ENCODE results near the gene CHPF2. TPM values are rescaled to one million over a fixed set of nuclear protein-coding genes. Genes with fewer than 3 reads are reported as not detected.

CHPF2 gene
- total and polyA plus RNA-seq, 11 donors: 11.4 to 31.9 (median 18.3) TPM

- DNase-seq (no peak), ATAC-seq (no peak)
- H3K4me1 ChIP-seq: peaks cover 3 to 45% (median 32%) of the 10 kb centered on the region in 12 donors
- H3K27ac ChIP-seq: peak overlapping the region in 11 of 12 donors; percentile 69 to 87 (median 81)
- H3K4me3 ChIP-seq: peak overlapping the region in 11 of 12 donors; percentile 52 to 99 (median 89)
- H3K27me3 ChIP-seq: no peaks in the 10 kb centered on the region
- intact Hi-C loops (cut with DNase I): loop anchor here in 1 of 10 donors (10.0 kb wide), 1 partner anchor 173 kb away; the partner anchor contains the start of genes CDK5 and SLC4A2
- H3K9me3 ChIP-seq: no peaks in the 10 kb centered on the region
- TF ChIP-seq CTCF (IDR thresholded peaks at IDR 0.05) (no peak), POLR2A (IDR thresholded peaks at IDR 0.05) (no peak)
- peaks cover 0 to 24% (median 18%) of the 10 kb centered on the region in 9 donors for H3K36me3 ChIP-seq
- WGBS, 4 donors: 70 to 73% (median 73%) methylated on average over 10 of the region's 10 CpGs
Observed at GRCh38 chr7:151228024-151228866, 4.0 kb upstream of the CHPF2 start.

GRCh38 chr7:151229249-151229648 lies 3.0 kb upstream of the CHPF2 start:
- 90 to 93% (median 92%) methylated on average over 10 of the region's 10 CpGs for WGBS, 4 donors
- intact Hi-C loops (cut with DNase I): loop anchor here in 1 of 10 donors (10.0 kb wide), 1 partner anchor 174 kb away; the partner anchor contains the start of genes CDK5 and SLC4A2
- Histone ChIP-seq H3K4me3 (no peak overlapping the region), H3K9me3 (no peaks in the 10 kb centered on the region), H3K27me3 (no peaks in the 10 kb centered on the region), H3K36me3 (peaks cover 0 to 16% (median 8%) of the 10 kb centered on the region in 9 donors), H3K27ac (no peak overlapping the region), H3K4me1 (peaks cover 3 to 55% (median 41%) of the 10 kb centered on the region in 12 donors)
- ATAC-seq (no peak), DNase-seq (no peak)
- TF ChIP-seq CTCF (IDR thresholded peaks at IDR 0.05) (no peak), POLR2A (IDR thresholded peaks at IDR 0.05) (no peak)

GRCh38 chr7:151231080-151231479 lies 1.2 kb upstream of the CHPF2 start:
- no peak overlapping the region for H3K4me3 ChIP-seq
- H3K4me1 ChIP-seq: peaks cover 0 to 48% (median 31%) of the 10 kb centered on the region in 12 donors
- H3K27ac ChIP-seq: peak overlapping the region in 1 of 12 donors; percentile 88
- intact Hi-C loops (cut with DNase I): loop anchor here in 1 of 10 donors (5.0 kb wide), 1 partner anchor 59 kb away; no protein-coding TSS in a partner anchor
- peaks cover 0 to 21% (median 11%) of the 10 kb centered on the region in 9 donors for H3K36me3 ChIP-seq
- no peaks in the 10 kb centered on the region for H3K9me3 ChIP-seq
- TF ChIP-seq CTCF (IDR thresholded peaks at IDR 0.05) (no peak), POLR2A (IDR thresholded peaks at IDR 0.05) (no peak)
- DNase-seq: no peak
- 45 to 70% (median 49%) methylated on average over 1 of the region's 1 CpG for WGBS, 4 donors
- H3K27me3 ChIP-seq: no peaks in the 10 kb centered on the region
- no peak for ATAC-seq
